AG04450 (cell line): ENCODE measurements around the gene CAMKMT. TPM values are rescaled to one million over a fixed set of nuclear protein-coding genes. Genes with fewer than 3 reads are reported as not detected.

Experiments used
- CTCF ChIA-PET: fragments of 300-600, 350-600 bp; formaldehyde crosslinking; extraction: SDS; loops from one replicate; lab custom pipeline; 2022; ENCODE audit warnings: antibody characterized with exemption, inconsistent platforms; lab: Charles Lee
- POLR2A ChIA-PET: fragments of 350-600 bp; formaldehyde crosslinking; extraction: SDS; loops from one replicate; lab custom pipeline; 2021; ENCODE audit warnings: antibody characterized with exemption, inconsistent platforms; lab: Yijun Ruan, JAX
- DNase-seq: peaks from one replicate; pipeline ENCODE4 v3.0.0-alpha.2; 2011; ENCODE audit warnings: low read depth, low spot score
- H3K27ac ChIP-seq: one replicate; pipeline ENCODE4 v1.5.1; 2012; ENCODE audit warnings: low read depth, low read length, control low read depth
- H3K27me3 ChIP-seq: one replicate; pipeline ENCODE4 v1.6.0; 2012; ENCODE audit warnings: low read length; ENCODE audit not compliant: control insufficient read depth, insufficient read depth
- H3K4me3 ChIP-seq: 2 replicates; pipeline ENCODE4 v1.5.1; 2011; ENCODE audit warnings: mild to moderate bottlenecking, low read depth, low read length, control low read depth
- H3K9me3 ChIP-seq: 2 replicates; pipeline ENCODE4 v1.5.1; 2012; ENCODE audit warnings: low read length; ENCODE audit not compliant: control insufficient read depth, insufficient read depth
- polyA plus RNA-seq: library from polyadenylated mRNA; depleted of rRNA; stranded (reverse); fragments of >200 nt; gene quantifications from 2 replicates; pipeline ENCODE4 v1.2.3, GENCODE V29; 2011
- TF ChIP-seq, protein P1 (sequence below): IDR thresholded peaks from 2 replicates; pipeline ENCODE4 v1.5.1; 2011; ENCODE audit warnings: low read depth, low read length, control low read depth, inconsistent platforms

CAMKMT gene
- polyA plus RNA-seq, 1 experiment: 10.2 TPM

DNA sequence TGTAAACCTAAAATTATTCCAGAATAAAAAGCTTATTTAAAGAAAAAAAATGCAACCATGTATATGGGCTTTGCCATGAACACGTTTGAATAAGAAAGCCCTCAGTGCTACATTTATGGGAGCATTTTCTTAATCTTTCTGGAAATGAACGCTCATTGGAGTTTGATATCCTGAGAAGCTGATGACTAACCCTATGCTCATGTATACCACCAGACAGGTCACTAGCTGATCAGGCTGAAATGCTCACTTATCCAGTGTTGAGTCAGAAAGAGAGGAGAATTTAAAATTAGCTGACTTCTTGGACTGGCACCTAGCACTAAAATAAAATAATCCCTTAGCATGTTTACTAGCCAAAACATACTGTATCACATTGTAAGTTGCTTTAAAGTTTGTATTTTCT, 324.8 kb downstream of the CAMKMT start:
- H3K4me3 ChIP-seq: no peak overlapping the region
- DNase-seq: no peak
- H3K27ac ChIP-seq: no peak overlapping the region
- POLR2A ChIA-PET: no interaction called here
- TF ChIP-seq, protein P1, sequence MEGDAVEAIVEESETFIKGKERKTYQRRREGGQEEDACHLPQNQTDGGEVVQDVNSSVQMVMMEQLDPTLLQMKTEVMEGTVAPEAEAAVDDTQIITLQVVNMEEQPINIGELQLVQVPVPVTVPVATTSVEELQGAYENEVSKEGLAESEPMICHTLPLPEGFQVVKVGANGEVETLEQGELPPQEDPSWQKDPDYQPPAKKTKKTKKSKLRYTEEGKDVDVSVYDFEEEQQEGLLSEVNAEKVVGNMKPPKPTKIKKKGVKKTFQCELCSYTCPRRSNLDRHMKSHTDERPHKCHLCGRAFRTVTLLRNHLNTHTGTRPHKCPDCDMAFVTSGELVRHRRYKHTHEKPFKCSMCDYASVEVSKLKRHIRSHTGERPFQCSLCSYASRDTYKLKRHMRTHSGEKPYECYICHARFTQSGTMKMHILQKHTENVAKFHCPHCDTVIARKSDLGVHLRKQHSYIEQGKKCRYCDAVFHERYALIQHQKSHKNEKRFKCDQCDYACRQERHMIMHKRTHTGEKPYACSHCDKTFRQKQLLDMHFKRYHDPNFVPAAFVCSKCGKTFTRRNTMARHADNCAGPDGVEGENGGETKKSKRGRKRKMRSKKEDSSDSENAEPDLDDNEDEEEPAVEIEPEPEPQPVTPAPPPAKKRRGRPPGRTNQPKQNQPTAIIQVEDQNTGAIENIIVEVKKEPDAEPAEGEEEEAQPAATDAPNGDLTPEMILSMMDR: no peak
- no peaks in the 10 kb centered on the region for H3K9me3 ChIP-seq
- CTCF ChIA-PET: interaction anchor here (1.1 kb wide), 1 partner anchor 207 kb away, joined by 7 read pairs; no protein-coding TSS in a partner anchor
- no peaks in the 10 kb centered on the region for H3K27me3 ChIP-seq

DNA sequence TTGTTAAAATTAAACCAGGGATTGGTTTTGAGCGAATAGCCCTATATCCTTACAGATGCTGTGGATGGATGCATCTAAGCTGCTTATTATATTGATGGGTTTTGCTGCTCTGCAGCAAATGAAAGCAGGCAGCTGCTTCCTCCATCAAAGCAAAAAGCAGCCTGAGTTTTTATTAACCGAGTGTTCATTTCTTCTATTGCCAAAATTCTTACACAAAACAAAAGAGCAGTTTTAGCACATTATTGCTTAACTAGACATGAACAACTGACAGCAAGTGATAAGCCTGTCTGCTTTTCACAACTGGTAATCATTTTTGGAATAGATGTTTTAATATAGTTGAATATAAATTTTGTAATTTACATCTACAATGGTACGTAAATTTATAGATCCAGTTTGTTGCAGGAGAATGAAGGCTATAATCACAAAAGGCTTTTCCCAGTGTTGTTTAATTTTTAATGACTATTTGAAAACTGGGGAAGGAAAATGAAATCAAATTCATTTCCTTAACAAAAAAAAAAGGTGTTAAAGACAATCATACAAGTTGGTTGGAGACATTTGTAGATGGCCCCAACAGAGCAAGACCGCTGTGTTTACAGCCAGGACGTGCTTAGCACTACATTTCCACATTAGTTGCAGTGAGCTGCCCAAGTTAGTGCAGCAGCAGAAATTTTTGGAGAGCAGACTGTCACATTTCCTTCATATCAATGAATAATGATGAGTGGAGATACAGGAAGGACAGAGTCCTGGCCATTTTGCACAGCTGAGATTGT, 326.1 kb downstream of the CAMKMT start:
- H3K27ac ChIP-seq: no peak overlapping the region
- H3K4me3 ChIP-seq: no peak overlapping the region
- H3K9me3 ChIP-seq: no peaks in the 10 kb centered on the region
- H3K27me3 ChIP-seq: no peaks in the 10 kb centered on the region
- TF ChIP-seq, protein P1: no peak
- CTCF ChIA-PET: no interaction called here
- POLR2A ChIA-PET: no interaction called here
- DNase-seq: no peak

DNA sequence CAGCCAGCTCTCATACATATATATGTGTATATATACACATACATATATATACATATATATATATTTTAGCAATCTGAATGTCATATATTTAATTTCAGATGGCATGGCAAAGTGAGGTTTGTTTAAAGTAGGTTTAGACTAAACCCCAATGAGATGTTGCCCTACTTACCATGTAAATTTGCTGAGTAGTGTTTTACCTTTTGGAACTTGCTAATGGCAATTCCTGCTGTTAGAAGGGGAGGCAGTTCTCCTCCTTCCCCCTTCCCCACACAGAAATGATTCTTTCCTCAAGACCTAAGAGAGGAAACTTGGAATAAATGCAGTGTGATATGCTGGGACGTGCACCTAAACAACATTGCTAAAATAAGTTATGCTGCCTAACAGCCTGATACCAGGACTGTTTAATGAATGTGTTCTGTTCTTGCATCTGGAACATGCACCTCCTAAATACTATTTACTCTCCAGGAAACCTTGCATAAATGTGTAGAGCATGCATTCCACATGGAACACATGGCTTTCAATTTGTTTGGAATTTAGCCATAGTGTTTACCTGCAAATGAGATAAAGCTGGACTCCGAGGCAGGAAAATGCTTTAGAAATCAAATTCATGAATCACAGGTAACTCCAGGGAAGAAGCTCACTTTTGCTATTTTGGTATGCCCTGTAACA, 326.8 kb downstream of the CAMKMT start:
- CTCF ChIA-PET: no interaction called here
- Histone ChIP-seq H3K27ac (no peak overlapping the region), H3K9me3 (no peaks in the 10 kb centered on the region), H3K4me3 (no peak overlapping the region), H3K27me3 (no peaks in the 10 kb centered on the region)
- TF ChIP-seq, protein P1: no peak
- POLR2A ChIA-PET: no interaction called here
- no peak for DNase-seq

DNA sequence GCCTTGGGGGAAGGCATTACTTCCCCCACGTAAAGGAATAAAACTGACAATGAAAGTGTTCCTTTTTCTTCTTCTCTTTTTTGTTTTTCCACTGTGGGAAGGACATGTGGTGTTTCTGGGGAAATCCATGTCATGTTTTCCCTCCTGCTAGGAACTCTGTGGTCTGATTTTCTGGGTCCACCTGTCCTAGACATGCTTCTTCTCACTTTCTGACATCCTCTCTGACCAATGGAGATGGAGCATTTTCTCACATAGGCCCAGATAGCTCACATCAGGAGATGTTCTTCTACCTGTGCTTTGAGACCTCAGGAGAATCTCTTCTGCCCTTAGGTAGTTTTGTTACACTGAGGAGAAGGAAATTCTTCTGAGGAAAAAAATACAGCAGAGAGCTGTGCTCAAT, 327.8 kb downstream of the CAMKMT start:
- POLR2A ChIA-PET: no interaction called here
- DNase-seq: no peak
- Histone ChIP-seq H3K27ac (no peak overlapping the region), H3K4me3 (no peak overlapping the region), H3K9me3 (no peaks in the 10 kb centered on the region), H3K27me3 (no peaks in the 10 kb centered on the region)
- CTCF ChIA-PET: no interaction called here
- TF ChIP-seq, protein P1: no peak

DNA sequence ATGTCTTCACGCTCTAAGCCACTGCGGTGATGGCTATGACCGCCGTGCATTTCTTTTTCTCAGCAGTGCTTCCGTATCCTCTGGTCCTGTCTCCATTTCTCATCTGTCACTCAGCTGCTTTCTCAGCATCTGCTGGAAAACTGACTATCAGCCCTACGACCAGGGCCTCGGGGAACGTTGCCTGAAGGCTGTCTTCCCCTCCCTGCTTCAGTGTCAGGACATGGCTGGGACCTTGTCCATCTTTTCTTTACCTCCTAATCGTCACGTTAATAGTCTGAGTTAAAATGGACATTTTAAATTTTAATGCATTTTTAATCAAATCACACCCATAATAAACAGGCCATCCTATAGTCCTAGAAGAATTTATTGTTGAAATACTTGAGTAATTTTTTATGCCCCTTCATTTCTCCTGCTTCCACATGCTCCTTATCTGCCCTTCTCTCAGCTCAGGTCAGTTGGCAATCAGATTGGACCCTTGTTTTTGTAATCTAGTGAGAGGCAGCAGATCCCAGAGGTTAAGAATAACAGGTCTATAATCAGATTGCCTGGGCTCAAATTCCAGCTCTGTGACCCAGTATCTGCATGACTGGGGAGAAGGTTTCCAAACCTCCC, 329.5 kb downstream of the CAMKMT start:
- DNase-seq: no peak
- TF ChIP-seq, protein P1: no peak
- CTCF ChIA-PET: no interaction called here
- no peak overlapping the region for H3K4me3 ChIP-seq
- H3K9me3 ChIP-seq: no peaks in the 10 kb centered on the region
- no peak overlapping the region for H3K27ac ChIP-seq
- POLR2A ChIA-PET: no interaction called here
- H3K27me3 ChIP-seq: no peaks in the 10 kb centered on the region
